Panc1 (cell line): Measurements from ENCODE around the gene ATF1. TPM values are rescaled to one million over a fixed set of nuclear protein-coding genes. Genes with fewer than 3 reads are reported as not detected.

ENCODE experiments used
- ATAC-seq: fragments of 200-7000 bp; cut with Tn5 transposase; 2 replicates; pipeline ENCODE4 v1.9.1; 2020; ENCODE audit warnings: mild to moderate bottlenecking, moderate library complexity
- BruUV-seq: library from RNA; stranded (reverse); fragments of 400-500 nt; replicated peaks from 2 replicates; lab custom pipeline; 2021; lab: Mats Ljungman, UMichigan
- CTCF ChIA-PET: fragments of 300-600 bp; sonication (Branson Sonifier 250); formaldehyde crosslinking; loops from one replicate; lab custom pipeline; 2022; ENCODE audit warnings: antibody characterized with exemption; lab: Charles Lee
- POLR2A ChIA-PET: fragments of 300-600 bp; sonication (Branson Sonifier 250); formaldehyde crosslinking; loops from one replicate; lab custom pipeline; 2022; ENCODE audit warnings: antibody characterized with exemption; lab: Charles Lee
- DNase-seq: peaks from one replicate; pipeline ENCODE4 v3.0.0-alpha.2; 2010; ENCODE audit warnings: low read depth, low spot score
- H3K27ac ChIP-seq: 2 replicates; pipeline ENCODE4 v1.5.1; 2011; ENCODE audit warnings: mild to moderate bottlenecking, low read length, inconsistent platforms
- H3K27me3 ChIP-seq: fragments of 200-500 bp; sonication (Bioruptor generic); 2 replicates; pipeline ENCODE4 v1.6.0; 2014; ENCODE audit warnings: low read length, inconsistent platforms; ENCODE audit not compliant: control insufficient read depth, insufficient read depth
- H3K36me3 ChIP-seq: fragments of 200-500 bp; sonication (Bioruptor generic); 2 replicates; pipeline ENCODE4 v1.5.1; 2014; ENCODE audit warnings: inconsistent platforms, mild to moderate bottlenecking, low read length, moderate library complexity; ENCODE audit not compliant: control insufficient read depth, insufficient read depth
- H3K4me1 ChIP-seq: 2 replicates; pipeline ENCODE4 v1.5.1; 2011; ENCODE audit warnings: inconsistent platforms, mild to moderate bottlenecking, low read length, moderate library complexity; ENCODE audit not compliant: control insufficient read depth, insufficient read depth
- H3K4me3 ChIP-seq, 2 experiments: 2 replicates each; pipeline ENCODE4 v1.5.1; 2011 to 2012; ENCODE audit warnings: low read depth in 2 of 2, low read length in 2 of 2, mild to moderate bottlenecking in 2 of 2, inconsistent platforms in 1 of 2, moderate library complexity in 1 of 2
- H3K9me3 ChIP-seq: fragments of 200-500 bp; sonication (Bioruptor generic); 2 replicates; pipeline ENCODE4 v1.5.1; 2014; ENCODE audit warnings: low read depth, mild to moderate bottlenecking, inconsistent platforms, low read length, moderate library complexity; ENCODE audit not compliant: control insufficient read depth, insufficient read depth
- CTCF ChIP-seq: fragments of 450-650 bp; IDR thresholded peaks from 2 replicates; pipeline ENCODE4 v1.5.1; 2017; ENCODE audit warnings: mild to moderate bottlenecking
- POLR2AphosphoS5 ChIP-seq: IDR thresholded peaks from 2 replicates; pipeline ENCODE4 v1.6.1; 2012; ENCODE audit warnings: mild to moderate bottlenecking, low read depth, low read length, moderate library complexity
- SIN3A ChIP-seq: IDR thresholded peaks from 2 replicates; pipeline ENCODE4 v1.6.1; 2012; ENCODE audit warnings: low read depth, mild to moderate bottlenecking, low read length, moderate library complexity, borderline replicate concordance; ENCODE audit not compliant: insufficient read depth
- TCF7L2 ChIP-seq: IDR thresholded peaks from 2 replicates; pipeline ENCODE4 v1.6.1; 2011; ENCODE audit warnings: mild to moderate bottlenecking, low read depth, low read length, inconsistent platforms
- in situ Hi-C: cut with HindIII; loops from 2 replicates; pipeline ENCODE4 v1.10.0; 2016; ENCODE audit warnings: low sequenced_read_pairs, low pct_unique_long_range_greater_than_20kb
- intact Hi-C: fragments of 100-400 bp; cut with micrococcal nuclease; formaldehyde crosslinking; loops from one replicate; pipeline ENCODE4 v1.10.0; 2022; ENCODE audit not compliant: unreplicated experiment
- total RNA-seq: library from RNA; stranded (reverse); gene quantifications from one replicate; pipeline ENCODE4 v1.2.1, GENCODE V29; 2021; ENCODE audit not compliant: unreplicated experiment
- TF ChIP-seq, protein P1 (sequence below), 2 experiments: IDR thresholded peaks; 2 replicates each; pipeline ENCODE4 v1.6.1; 2011 to 2012; ENCODE audit warnings: low read depth in 2 of 2, control low read depth in 1 of 2, low read length in 1 of 2, mild to moderate bottlenecking in 1 of 2, moderate library complexity in 1 of 2; ENCODE audit not compliant: insufficient read depth in 1 of 2

The ATF1 gene
- total RNA-seq, 1 experiment from 2014 or later, result 52.2 TPM

- POLR2A ChIA-PET, result no interaction called here
- in situ Hi-C loops (no loop called here), intact Hi-C loops (no loop called here)
- DNase-seq (no peak), ATAC-seq (no peak)
- Histone ChIP-seq H3K27ac (no peak overlapping the region), H3K36me3 (no peaks in the 10 kb centered on the region), H3K4me3 (no peak overlapping the region), H3K4me1 (no peaks in the 10 kb centered on the region), H3K27me3 (no peaks in the 10 kb centered on the region), H3K9me3 (no peaks in the 10 kb centered on the region; the same call in 1 of the 2 replicates)
- CTCF ChIA-PET, result no interaction called here
- no TSS peak for BruUV-seq
- TF ChIP-seq SIN3A, result no peak
- no peak for TF ChIP-seq TCF7L2
- TF ChIP-seq CTCF, result no peak
- TF ChIP-seq POLR2AphosphoS5, result no peak
- TF ChIP-seq, protein P1, sequence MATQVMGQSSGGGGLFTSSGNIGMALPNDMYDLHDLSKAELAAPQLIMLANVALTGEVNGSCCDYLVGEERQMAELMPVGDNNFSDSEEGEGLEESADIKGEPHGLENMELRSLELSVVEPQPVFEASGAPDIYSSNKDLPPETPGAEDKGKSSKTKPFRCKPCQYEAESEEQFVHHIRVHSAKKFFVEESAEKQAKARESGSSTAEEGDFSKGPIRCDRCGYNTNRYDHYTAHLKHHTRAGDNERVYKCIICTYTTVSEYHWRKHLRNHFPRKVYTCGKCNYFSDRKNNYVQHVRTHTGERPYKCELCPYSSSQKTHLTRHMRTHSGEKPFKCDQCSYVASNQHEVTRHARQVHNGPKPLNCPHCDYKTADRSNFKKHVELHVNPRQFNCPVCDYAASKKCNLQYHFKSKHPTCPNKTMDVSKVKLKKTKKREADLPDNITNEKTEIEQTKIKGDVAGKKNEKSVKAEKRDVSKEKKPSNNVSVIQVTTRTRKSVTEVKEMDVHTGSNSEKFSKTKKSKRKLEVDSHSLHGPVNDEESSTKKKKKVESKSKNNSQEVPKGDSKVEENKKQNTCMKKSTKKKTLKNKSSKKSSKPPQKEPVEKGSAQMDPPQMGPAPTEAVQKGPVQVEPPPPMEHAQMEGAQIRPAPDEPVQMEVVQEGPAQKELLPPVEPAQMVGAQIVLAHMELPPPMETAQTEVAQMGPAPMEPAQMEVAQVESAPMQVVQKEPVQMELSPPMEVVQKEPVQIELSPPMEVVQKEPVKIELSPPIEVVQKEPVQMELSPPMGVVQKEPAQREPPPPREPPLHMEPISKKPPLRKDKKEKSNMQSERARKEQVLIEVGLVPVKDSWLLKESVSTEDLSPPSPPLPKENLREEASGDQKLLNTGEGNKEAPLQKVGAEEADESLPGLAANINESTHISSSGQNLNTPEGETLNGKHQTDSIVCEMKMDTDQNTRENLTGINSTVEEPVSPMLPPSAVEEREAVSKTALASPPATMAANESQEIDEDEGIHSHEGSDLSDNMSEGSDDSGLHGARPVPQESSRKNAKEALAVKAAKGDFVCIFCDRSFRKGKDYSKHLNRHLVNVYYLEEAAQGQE (IDR thresholded peaks at IDR 0.05; ENCODE audit: insufficient read depth in 1 of 2, low read depth in 2 of 2, low read length in 1 of 2), result no peak
These were observed 75.1 kb downstream of the ATF1 start for GRCh38 chr12:50839042-50839441.

- ChIA-PET CTCF (no interaction called here), POLR2A (no interaction called here)
- no peak overlapping the region for H3K4me3 ChIP-seq
- intact Hi-C loops (no loop called here), in situ Hi-C loops (no loop called here)
- BruUV-seq, result no TSS peak
- H3K27ac ChIP-seq, result no peak overlapping the region
- ATAC-seq (no peak), DNase-seq (no peak)
- no peaks in the 10 kb centered on the region for H3K36me3 ChIP-seq
- H3K9me3 ChIP-seq, result no peaks in the 10 kb centered on the region; the same call in 1 of the 2 replicates
- TF ChIP-seq CTCF (no peak), POLR2AphosphoS5 (no peak), SIN3A (no peak), TCF7L2 (no peak)
- TF ChIP-seq, protein P1 (IDR thresholded peaks at IDR 0.05; ENCODE audit: insufficient read depth in 1 of 2, low read depth in 2 of 2, low read length in 1 of 2), result no peak
- H3K27me3 ChIP-seq, result no peaks in the 10 kb centered on the region
- H3K4me1 ChIP-seq, result no peaks in the 10 kb centered on the region
These were observed 77.0 kb downstream of the ATF1 start for GRCh38 chr12:50840809-50841487.
